HL-60 (cell line): ENCODE measurements around the gene NOS1.
"Not testable (repeated sequence)": the region's sequence is repeated elsewhere in the genome, so short reads cannot be mapped to it uniquely, and the experiment has no call there.

Experiments used
- DNase-seq, 2 experiments: peaks; one replicate each; pipeline ENCODE4 v3.0.0-alpha.2; 2010 to 2020; ENCODE audit warnings: low read depth in 1 of 2, low spot score in 1 of 2
- H3K27ac ChIP-seq: fragments of 250-450 bp; sonication (Bioruptor Pico); replicated peaks from 2 replicates; pipeline ENCODE4 v1.5.1; 2020; ENCODE audit warnings: mild to moderate bottlenecking, moderate library complexity
- H3K27me3 ChIP-seq: fragments of 250-450 bp; sonication (Bioruptor Pico); 2 replicates; pipeline ENCODE4 v1.5.1; 2021; ENCODE audit warnings: mild to moderate bottlenecking, moderate library complexity; ENCODE audit not compliant: insufficient read depth, poor library complexity, severe bottlenecking
- H3K4me3 ChIP-seq: replicated peaks from 2 replicates; pipeline ENCODE4 v1.5.1; 2011; ENCODE audit warnings: mild to moderate bottlenecking, control low read depth, low read length; ENCODE audit not compliant: insufficient read depth
- GABPA ChIP-seq: IDR thresholded peaks from 2 replicates; pipeline ENCODE4 v1.6.1; 2012; ENCODE audit warnings: low read depth
- POLR2AphosphoS5 ChIP-seq: IDR thresholded peaks from 2 replicates; pipeline ENCODE4 v1.6.1; 2012; ENCODE audit warnings: low read depth
- SPI1 ChIP-seq: IDR thresholded peaks from 2 replicates; pipeline ENCODE4 v1.6.1; 2012; ENCODE audit warnings: low read depth, mild to moderate bottlenecking, borderline replicate concordance
- TF ChIP-seq, protein P1 (sequence below): IDR thresholded peaks from 2 replicates; pipeline ENCODE4 v1.6.1; 2012; ENCODE audit warnings: low read depth; ENCODE audit not compliant: insufficient replicate concordance
- TF ChIP-seq, protein P2 (sequence below): IDR thresholded peaks from one replicate; pipeline ENCODE4 v1.5.1; 2011; ENCODE audit warnings: low read length, control low read depth, inconsistent platforms; ENCODE audit not compliant: insufficient read depth

Gene NOS1

GRCh38 chr12:117404203-117404853, 42.9 kb upstream of the NOS1 start:
- H3K27me3 ChIP-seq = no peaks in the 10 kb centered on the region
- TF ChIP-seq GABPA (no peak), POLR2AphosphoS5 (no peak), SPI1 (no peak)
- TF ChIP-seq, protein P1, sequence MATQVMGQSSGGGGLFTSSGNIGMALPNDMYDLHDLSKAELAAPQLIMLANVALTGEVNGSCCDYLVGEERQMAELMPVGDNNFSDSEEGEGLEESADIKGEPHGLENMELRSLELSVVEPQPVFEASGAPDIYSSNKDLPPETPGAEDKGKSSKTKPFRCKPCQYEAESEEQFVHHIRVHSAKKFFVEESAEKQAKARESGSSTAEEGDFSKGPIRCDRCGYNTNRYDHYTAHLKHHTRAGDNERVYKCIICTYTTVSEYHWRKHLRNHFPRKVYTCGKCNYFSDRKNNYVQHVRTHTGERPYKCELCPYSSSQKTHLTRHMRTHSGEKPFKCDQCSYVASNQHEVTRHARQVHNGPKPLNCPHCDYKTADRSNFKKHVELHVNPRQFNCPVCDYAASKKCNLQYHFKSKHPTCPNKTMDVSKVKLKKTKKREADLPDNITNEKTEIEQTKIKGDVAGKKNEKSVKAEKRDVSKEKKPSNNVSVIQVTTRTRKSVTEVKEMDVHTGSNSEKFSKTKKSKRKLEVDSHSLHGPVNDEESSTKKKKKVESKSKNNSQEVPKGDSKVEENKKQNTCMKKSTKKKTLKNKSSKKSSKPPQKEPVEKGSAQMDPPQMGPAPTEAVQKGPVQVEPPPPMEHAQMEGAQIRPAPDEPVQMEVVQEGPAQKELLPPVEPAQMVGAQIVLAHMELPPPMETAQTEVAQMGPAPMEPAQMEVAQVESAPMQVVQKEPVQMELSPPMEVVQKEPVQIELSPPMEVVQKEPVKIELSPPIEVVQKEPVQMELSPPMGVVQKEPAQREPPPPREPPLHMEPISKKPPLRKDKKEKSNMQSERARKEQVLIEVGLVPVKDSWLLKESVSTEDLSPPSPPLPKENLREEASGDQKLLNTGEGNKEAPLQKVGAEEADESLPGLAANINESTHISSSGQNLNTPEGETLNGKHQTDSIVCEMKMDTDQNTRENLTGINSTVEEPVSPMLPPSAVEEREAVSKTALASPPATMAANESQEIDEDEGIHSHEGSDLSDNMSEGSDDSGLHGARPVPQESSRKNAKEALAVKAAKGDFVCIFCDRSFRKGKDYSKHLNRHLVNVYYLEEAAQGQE = no peak
- TF ChIP-seq, protein P2, sequence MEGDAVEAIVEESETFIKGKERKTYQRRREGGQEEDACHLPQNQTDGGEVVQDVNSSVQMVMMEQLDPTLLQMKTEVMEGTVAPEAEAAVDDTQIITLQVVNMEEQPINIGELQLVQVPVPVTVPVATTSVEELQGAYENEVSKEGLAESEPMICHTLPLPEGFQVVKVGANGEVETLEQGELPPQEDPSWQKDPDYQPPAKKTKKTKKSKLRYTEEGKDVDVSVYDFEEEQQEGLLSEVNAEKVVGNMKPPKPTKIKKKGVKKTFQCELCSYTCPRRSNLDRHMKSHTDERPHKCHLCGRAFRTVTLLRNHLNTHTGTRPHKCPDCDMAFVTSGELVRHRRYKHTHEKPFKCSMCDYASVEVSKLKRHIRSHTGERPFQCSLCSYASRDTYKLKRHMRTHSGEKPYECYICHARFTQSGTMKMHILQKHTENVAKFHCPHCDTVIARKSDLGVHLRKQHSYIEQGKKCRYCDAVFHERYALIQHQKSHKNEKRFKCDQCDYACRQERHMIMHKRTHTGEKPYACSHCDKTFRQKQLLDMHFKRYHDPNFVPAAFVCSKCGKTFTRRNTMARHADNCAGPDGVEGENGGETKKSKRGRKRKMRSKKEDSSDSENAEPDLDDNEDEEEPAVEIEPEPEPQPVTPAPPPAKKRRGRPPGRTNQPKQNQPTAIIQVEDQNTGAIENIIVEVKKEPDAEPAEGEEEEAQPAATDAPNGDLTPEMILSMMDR = no peak
- H3K4me3 ChIP-seq = no peak overlapping the region
- no peak for DNase-seq
- H3K27ac ChIP-seq = no peak overlapping the region

GRCh38 chr12:117403586-117404139, 42.2 kb upstream of the NOS1 start:
- TF ChIP-seq, protein P2 = no peak
- no peak for TF ChIP-seq SPI1
- TF ChIP-seq POLR2AphosphoS5 = no peak
- TF ChIP-seq, protein P1 = no peak
- no peak for TF ChIP-seq GABPA
- H3K27me3 ChIP-seq = no peaks in the 10 kb centered on the region
- DNase-seq = no peak
- no peak overlapping the region for H3K27ac ChIP-seq
- no peak overlapping the region for H3K4me3 ChIP-seq

DNA sequence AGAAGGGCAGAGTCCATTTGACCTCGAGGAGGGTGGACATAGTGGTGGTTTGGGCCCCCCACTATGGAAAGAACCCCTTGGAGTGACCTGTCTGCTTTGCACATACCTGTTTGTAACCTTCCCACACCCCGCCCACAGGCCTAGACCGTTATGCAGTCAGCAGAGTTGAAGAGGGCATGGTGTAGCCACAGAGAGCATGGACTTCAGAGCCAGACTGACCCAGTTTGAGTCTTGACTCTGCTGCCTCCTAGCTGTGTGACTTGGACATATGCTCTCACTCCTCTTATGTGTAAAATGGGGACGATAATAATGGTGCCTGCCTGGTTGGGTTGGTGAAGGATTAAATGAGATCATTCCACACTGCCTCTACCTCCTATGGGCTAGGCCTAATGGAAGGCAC, 40.9 kb upstream of the NOS1 start:
- no peak for TF ChIP-seq SPI1
- no peaks in the 10 kb centered on the region for H3K27me3 ChIP-seq
- H3K4me3 ChIP-seq = no peak overlapping the region
- H3K27ac ChIP-seq = no peak overlapping the region
- no peak for DNase-seq

- DNase-seq = no peak
- no peaks in the 10 kb centered on the region for H3K27me3 ChIP-seq
- TF ChIP-seq, protein P1 = no peak
- TF ChIP-seq GABPA (no peak), POLR2AphosphoS5 (no peak)
- no peak overlapping the region for H3K27ac ChIP-seq
- no peak overlapping the region for H3K4me3 ChIP-seq
Observed at GRCh38 chr12:117400912-117401311, 39.5 kb upstream of the NOS1 start.

DNA sequence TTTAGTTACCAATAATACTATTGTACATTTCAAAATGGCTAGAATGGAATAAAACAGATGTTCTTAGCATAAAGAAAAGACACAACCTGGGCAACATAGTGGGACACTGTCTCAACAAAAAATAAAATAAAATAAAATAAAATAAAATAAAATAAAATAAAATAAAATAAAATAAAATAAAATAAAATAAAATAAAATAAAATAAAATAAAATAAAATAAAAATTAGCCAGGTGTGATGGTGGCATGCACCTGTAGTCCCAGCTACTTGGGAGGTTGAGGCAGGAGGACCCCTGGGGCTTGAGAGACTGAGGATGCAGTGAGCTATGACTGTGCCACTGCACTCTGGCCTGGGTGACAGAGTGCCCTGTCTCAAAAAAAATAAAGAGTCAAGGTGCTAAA, 37.1 kb upstream of the NOS1 start:
- not testable (repeated sequence) for DNase-seq, H3K27ac ChIP-seq, H3K27me3 ChIP-seq, H3K4me3 ChIP-seq
